HG02870 (cell line): ENCODE results near the gene CTAGE4.
"Not testable (repeated sequence)": the region's sequence is repeated elsewhere in the genome, so short reads cannot be mapped to it uniquely, and the experiment has no call there.

Experiments used
- ATAC-seq: cut with Tn5 transposase; IDR thresholded peaks from one replicate; pipeline ENCODE4 v1.9.1; 2021; ENCODE audit warnings: mild to moderate bottlenecking, moderate library complexity; ENCODE audit not compliant: unreplicated experiment

The CTAGE4 gene

GRCh38 chr7:144183166-144183565 is at the start of gene CTAGE4:
CTAGE4 (plus strand) TSS chr7:144183466; CDS start chr7:144183504, 38 bp downstream.
- ATAC-seq, result not testable (repeated sequence)

GRCh38 chr7:144134116-144134515 is 49.1 kb upstream of the CTAGE4 start:
- no peak for ATAC-seq

- ATAC-seq, result no peak
Measured at GRCh38 chr7:144137501-144137900, 45.8 kb upstream of the CTAGE4 start.

- no peak for ATAC-seq
Measured at GRCh38 chr7:144142187-144142586, 41.1 kb upstream of the CTAGE4 start.

GRCh38 chr7:144144426-144144825 is 38.8 kb upstream of the CTAGE4 start:
- ATAC-seq, result no peak

- no peak for ATAC-seq
Measured at GRCh38 chr7:144148224-144148827, 34.9 kb upstream of the CTAGE4 start.

- ATAC-seq, result no peak
Measured at GRCh38 chr7:144158861-144159260, 24.4 kb upstream of the CTAGE4 start.

- no peak for ATAC-seq
Measured at GRCh38 chr7:144164784-144165183, 18.5 kb upstream of the CTAGE4 start.

GRCh38 chr7:144171594-144172350 is 11.5 kb upstream of the CTAGE4 start:
- ATAC-seq, result not testable (repeated sequence)

- ATAC-seq, result no peak
Measured at GRCh38 chr7:144174613-144175012, 8.7 kb upstream of the CTAGE4 start.

- ATAC-seq, result peak; percentile 98
Measured at GRCh38 chr7:144178380-144179164, 4.7 kb upstream of the CTAGE4 start.

GRCh38 chr7:144179165-144179479 is 4.1 kb upstream of the CTAGE4 start:
- not testable (repeated sequence) for ATAC-seq

- not testable (repeated sequence) for ATAC-seq
Measured at GRCh38 chr7:144187848-144188247, 4.6 kb downstream of the CTAGE4 start.

- not testable (repeated sequence) for ATAC-seq
Measured at GRCh38 chr7:144188578-144189171, 5.4 kb downstream of the CTAGE4 start.

- not testable (repeated sequence) for ATAC-seq
Measured at GRCh38 chr7:144193782-144194181, 10.5 kb downstream of the CTAGE4 start.

- not testable (repeated sequence) for ATAC-seq
Measured at GRCh38 chr7:144194453-144194852, 11.2 kb downstream of the CTAGE4 start.

- ATAC-seq, result peak; percentile 67
Measured at GRCh38 chr7:144195212-144195872, 12.1 kb downstream of the CTAGE4 start, which contains the start of gene ARHGEF35. ARHGEF35 (minus strand) TSS chr7:144195833; CDS start chr7:144188383, 7,450 bp downstream.

- not testable (repeated sequence) for ATAC-seq
Measured at GRCh38 chr7:144198934-144199333, 15.7 kb downstream of the CTAGE4 start.

GRCh38 chr7:144201978-144202377 is 18.7 kb downstream of the CTAGE4 start:
- ATAC-seq, result peak; percentile 44

- ATAC-seq, result not testable (repeated sequence)
Measured at GRCh38 chr7:144203086-144203485, 19.8 kb downstream of the CTAGE4 start.

- not testable (repeated sequence) for ATAC-seq
Measured at GRCh38 chr7:144205306-144205705, 22.0 kb downstream of the CTAGE4 start.
